ENCODE results near the gene ICE2.

The ICE2 gene

DNA sequence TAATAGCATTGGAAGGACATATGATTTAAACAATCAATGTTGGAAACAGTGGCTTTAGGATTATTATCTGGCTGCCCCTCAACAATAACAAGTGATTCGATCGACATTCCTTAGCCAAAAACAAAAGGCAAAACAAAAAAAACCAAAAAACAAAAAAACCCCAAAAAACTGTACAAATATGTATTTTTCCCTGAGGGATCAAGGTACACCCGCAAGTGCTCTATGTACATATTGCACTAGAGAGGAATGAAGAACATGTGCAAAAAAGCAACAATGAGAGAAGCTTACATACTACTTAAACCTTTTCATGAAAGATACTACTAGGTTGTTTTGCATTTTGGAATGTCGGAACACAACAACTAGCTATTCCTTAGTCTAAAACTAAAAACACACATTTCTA is 14.2 kb upstream of the ICE2 start:
- no peak for DNase-seq (ENCODE audit: low read depth)

DNA sequence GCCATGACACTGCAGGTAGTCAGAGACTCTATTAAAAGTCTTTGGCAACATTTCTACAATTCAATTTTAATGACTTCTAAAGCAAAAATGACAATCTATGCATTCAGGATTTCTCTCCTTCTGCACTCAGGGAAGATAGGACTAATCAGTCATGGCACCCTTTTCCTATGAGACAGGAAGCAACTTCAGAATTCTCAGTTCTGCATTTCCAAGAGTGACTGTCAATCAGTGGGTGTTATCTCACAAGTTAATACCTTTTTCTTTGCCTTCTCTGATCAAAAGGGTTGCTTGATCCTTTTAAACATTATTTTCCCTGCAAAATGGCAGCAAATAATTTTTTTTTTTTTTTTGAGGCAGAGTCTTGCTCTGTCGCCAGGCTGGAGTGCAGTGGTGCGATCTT is 7.8 kb upstream of the ICE2 start:
- no peak for DNase-seq (ENCODE audit: low read depth)

DNA sequence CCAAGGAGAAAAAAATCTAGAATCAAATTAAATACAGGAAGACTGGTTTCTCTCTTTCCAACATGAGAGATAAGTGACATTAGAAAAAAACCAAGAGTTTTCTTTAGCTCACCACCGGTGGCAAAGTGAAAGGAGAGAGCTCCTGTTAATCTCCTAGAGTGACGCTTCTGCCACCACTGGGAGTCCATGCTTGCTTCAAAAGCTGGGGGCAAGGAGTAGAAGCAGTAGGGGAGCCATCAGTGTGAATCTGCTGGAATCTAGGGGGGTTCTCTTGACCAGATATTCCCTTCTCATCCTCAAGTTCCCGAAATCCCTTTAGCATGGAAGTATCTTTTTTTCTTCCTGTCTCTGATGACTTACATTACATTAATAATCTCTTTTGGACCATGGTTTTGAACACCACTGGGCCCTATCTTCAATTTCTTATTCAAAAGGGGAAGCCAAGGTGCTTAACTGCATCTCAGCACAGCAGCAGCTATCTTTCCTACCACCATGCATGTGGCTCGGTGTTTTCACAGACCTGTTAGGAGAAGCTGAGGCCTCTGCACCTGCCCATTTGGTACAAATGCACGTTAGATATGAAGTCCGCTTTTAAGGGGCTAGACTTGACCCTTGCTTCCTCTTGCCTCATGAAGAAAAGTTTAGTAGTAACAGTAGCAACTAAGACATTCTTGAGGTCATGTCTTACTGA is 6.6 kb upstream of the ICE2 start:
- DNase-seq (ENCODE audit: low read depth), result no peak

DNA sequence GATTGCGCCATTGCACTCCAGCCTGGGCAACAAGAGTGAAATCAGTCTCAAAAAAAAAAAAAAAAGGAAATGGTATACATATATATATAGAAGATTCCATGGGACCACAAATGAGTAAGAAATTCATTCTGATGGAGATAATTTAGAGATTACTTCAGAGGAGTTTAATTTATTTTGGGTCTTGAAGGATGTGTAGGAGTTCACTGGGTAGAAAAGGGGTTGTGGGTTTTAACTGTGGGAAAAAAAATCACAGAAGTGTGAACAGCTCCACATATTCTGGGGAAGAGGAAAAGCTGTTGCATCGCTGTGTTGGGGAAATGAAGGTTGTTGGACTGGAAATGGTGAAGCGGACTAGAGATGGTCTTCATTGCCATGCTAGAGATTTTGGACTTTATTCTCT is 4.1 kb upstream of the ICE2 start:
- DNase-seq (ENCODE audit: low read depth), result no peak

DNA sequence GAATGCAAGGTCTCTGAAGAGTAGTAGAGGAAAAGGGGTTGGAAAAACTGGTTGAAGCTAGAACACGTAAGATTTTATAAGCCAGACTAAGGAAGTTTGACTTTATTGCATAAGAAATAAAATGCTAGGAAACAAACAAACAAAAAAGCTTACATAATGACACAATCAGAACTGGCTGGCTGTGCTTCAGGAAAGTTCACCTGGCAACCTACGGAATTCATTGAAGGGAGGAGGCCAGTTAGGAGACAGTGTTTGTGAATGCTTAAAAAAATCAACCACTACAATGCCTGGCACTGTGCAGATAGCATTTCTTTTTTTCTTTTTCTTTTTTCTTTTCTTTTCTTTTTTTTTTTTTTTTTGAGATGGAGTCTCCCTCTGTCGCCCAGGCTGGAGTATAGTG is 1.9 kb upstream of the ICE2 start:
- DNase-seq (ENCODE audit: low read depth), result no peak

DNA sequence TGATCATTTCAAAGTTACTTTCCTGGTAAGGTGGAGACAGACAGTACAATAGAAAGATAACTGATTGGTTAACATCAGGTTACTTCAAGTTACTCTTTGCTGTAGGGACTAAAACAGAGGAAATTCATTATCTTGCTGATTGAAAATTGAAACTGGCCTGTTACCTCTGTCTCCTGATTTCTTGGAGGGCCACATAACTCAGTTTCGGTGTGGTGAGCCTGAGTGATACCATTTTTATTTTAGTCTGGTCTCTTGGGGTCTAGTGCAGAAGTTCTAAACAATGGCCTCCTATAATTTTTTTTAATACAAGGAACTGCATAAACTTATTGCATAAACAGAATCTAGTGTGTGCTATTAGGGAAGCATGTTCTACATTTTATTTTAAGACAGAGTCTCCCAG is 1.2 kb upstream of the ICE2 start:
- DNase-seq (ENCODE audit: low read depth), result no peak

DNA sequence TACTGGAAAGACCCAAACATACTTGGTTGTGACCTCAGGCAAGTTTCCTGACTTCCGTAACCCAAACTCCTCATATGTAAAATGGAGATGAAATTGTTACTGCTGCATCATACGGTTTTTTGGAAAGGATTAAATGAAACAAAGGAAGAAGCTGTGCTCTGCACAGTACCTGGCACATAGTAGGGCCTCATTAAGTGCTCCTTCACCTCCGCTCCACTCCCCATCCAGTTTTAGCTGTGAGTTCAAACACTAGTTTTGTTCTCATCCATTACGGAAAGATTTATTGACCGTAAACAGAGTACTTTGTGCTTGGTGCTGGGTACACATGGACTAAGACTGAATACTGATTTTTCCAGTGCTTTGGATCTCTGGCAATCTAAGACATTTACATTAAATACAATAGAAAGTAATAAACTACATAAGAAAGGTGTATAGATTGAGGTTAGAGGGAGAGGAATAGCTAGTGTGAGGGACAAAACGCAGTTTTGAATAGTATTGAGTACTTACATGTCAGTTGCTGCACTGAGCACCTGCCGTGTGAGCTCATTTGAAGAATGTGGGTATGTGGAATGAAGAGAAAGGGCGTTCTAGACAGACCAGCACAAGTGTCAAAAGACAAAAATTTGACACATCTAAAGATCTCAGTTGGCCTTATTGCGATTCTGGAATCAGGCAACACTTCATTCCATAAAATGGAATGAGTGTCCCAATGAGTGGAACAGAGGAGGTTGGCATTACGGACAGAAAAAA is 594 bp upstream of the ICE2 start:
- DNase-seq (ENCODE audit: low read depth), result no peak

DNA sequence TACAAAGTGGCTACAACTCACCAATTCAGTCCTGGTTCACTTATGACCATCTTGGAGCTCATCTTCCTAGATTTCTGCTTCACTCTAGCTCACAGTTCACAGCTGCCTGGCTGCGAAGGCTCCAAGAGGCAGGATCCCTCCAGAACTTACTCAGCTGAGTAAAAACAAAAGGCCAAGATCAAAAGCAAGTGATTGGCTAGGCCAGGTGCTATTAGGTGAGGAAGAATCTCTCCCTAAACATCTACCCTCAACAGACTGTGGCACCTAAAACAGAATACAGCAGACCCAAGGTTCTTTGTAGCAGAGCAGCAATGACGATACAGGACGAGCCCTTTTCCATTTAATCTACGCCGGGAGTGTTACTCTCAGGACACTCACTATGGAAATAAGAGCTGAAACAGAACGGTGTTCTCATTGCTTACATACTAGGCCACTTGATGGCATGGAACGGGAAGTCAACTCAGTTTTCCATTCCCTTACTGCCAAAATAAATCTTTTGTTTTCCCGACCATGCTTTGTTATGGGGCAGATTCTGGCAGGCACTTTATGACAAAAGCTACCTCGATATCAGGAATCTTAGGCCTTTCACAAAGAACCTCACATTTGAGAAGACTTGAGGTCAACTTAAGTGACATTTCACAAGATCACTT is 901 bp downstream of the ICE2 start:
- DNase-seq (ENCODE audit: low read depth), result peak; percentile 40

DNA sequence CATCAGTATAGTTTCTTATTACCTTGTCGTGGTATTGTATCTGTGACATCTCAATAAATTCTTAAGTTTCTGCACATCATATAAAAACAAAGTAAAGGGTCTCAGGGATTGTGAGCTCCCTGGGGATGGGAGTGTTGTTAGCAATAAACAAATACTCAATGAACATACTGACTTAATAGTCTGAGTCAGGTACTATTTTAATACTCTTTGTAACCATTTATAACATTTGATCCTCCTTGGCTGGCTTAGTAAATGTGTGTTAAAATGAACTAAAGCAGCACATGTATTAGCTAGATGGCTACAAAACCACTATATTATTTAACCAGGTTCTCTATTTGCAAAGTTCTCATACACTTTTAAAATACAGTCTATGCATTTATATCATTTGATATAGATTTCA is 1.8 kb downstream of the ICE2 start:
- no peak for DNase-seq (ENCODE audit: low read depth)

DNA sequence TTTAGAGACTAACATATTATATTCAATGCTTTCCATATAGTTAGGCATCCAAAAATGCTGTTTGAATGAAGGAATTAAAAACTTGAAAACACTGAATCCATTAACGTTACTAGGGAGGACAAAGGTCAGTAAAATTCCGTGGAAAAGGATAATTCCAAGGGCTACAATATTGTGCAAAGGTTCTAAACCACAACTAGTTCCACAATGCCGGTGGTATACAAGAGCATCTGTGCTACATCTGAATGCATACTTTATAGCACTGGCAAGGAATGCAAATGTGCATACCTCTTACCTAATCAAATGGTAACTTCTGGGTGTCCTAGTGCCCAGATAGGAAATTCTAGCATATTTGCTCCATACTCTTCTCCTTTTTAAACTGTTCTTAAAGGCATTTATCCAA is 2.2 kb downstream of the ICE2 start:
- DNase-seq (ENCODE audit: low read depth), result peak; percentile 43

DNA sequence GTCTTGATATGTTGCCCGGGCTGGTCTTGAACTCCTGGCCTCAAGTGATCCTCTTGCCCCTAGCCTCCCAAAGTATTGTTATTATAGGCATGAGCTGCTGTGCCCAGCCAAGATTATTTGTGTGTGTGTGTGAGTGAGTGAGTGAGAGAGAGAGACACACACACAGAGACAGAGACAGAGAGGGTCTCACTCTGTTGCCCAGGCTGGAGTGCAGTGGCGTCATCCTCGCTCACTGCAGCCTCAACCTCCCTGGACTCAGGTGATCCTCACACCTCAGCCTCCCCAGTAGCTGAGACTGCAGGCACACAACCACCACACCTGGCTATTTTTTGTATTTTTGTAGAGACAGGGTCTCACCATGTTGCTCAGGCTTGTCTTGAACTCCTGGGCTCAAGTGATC is 5.8 kb downstream of the ICE2 start:
- no peak for DNase-seq (ENCODE audit: low read depth)

DNA sequence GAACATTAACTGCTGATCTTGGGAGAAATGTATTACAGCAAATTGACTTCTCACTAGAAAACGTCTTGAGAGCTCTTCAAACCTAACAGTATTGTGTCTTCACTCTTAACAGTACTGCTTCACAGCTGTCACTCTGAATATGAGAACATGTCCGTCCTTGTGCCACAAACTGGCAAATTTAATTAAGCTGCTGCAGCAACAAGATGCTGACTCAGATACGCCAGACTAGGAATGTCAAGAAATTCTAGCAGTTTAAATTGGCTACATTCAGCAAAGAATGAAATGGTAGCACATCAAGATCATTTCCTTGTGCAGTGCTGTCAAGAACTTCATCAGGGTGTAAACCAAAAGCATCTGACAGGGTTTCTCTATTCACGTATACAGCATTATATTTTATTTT is 7.6 kb downstream of the ICE2 start:
- peak; percentile 36 for DNase-seq (ENCODE audit: low read depth)

DNA sequence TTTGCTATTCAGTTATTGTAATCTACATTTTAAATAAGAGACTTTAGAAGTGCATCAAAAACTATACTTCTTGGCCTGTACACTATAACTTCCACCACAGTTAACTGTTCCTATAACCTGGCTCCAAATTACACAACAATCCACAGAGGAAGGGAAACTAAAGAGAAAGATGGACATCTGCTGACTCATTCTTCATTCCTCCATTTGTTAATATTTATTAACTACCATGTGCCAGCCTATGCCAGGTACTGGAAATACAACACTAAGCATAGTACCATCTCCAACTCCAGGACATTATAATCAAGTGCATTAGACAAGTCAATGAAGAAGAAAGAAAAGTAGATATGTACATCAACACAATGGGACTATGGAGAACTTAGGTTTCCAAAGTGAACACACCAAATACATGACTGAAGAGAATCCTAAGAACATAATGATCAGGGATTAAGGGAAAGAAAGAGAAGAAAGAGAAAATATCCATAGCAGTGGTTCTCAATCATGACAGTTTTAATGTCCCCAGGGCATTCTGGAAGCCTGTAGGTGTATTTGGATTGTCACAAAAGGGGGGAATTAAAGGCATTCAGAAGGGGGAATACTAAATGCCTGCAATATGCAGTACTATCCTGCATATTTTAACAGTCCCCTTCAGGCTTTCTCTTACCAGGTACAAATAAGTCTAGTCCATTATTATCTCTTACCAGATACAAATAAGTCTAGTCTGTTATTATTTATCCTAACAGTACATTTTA is 8.9 kb downstream of the ICE2 start:
- DNase-seq (ENCODE audit: low read depth), result peak; percentile 64

DNA sequence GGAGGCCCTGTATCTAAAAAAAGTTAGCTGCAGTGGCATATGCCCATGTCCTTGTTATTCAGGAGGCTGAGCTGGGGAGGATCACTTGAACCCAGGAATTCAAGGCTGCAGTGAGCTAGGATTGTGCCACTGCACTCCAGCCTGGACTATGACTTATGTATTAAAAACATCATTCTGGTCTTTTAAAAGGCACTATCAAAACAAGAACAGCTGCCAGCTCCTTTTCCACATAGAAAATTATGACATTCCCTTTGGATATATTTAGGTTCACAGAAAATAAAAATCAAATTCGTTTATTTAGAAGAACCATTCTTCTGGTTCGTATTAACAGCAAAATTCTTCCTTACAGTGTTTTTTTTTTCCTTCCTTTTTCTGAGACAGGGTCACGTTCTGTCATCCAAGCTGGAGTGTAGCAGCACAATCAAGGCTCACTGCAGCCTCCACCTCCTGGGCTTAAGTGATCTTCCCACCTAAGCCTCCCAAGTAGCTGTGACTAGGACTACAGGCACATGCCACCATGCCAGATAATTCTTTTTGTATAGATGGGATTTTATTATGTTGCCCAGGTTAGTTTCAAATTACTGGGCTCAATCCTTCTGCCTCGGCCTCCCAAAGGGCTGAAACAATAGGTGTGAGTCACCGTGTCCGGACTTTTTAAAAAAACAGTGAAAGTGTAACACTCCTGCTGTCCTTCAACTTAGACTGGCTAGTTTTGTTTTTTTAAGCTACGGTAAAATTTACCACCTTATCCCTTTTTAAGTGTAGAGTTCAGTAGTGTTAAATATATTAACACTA is 13.9 kb downstream of the ICE2 start:
- DNase-seq (ENCODE audit: low read depth), result peak; percentile 48

DNA sequence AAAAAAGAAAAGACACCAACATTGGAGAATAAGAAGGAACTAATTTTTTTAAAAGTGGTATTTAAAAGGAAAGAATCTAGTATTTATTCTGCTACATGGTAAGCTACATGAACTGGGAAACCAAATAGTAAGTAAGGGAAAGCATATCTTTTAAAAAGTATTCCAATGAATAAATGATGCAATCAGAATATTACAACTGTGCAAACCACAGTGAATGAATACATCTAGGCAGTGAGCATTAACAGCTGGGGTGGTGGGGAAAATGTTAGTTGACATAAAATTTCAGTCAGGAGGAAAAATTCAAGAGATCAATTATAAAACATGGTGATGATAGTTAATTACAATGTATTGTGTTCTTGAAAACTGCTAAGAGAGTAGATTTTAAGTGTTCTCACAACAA is 16.9 kb downstream of the ICE2 start:
- DNase-seq (ENCODE audit: low read depth), result peak; percentile 24

DNA sequence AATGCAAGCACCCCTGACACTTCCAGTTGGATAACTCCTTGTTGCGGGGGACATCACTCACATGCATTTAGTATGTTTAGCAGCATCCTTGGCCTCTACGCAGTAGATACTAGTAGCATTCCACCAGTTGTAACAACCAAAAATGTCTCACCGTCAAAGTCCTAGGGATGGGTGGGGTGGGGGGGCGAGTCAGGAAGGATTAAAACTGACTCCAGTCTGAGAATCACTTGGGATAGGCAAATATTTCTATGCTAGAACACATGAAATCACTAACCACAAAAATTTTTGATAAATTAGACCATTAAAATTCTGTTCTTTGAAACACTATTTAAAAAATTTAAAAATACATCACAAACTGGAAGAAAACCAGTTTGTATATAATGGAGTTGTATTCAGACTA is 18.0 kb downstream of the ICE2 start:
- DNase-seq (ENCODE audit: low read depth), result peak; percentile 48

DNA sequence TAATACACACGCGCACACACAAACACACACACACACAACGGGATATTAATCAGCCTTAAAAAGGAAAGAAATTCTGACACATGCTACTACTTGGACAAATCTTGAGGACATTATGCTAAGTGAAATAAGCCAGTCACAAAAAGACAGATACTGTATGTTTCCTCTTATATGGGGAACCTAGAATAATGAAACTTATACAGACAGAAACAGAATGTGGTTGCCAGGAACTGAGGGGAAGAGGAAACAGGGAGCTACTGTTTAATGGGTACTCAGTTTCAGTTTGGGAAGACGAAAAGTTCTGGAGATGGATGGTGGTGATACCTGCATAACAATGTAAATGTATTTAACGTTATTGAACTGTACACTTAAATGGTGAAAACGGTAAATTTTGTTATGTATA is 20.2 kb downstream of the ICE2 start:
- DNase-seq (ENCODE audit: low read depth), result no peak

DNA sequence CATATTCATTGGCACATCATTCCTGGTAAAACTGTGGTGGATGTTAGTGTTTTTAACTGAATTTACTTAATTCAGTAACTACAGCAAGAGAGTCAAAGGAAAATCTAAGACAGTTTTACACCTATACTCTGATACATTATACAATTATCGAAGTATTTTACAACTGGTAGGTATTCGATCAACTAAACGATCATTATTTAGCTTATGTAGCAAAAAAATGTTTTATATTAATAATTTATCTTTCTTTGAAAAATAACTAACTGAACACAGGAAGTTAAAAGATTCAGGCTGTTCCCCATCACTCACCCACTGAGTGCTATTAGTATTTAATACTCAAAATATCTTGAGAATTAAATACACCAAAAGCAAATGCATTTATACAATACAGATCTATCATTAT is 21.0 kb downstream of the ICE2 start:
- no peak for DNase-seq (ENCODE audit: low read depth)

DNA sequence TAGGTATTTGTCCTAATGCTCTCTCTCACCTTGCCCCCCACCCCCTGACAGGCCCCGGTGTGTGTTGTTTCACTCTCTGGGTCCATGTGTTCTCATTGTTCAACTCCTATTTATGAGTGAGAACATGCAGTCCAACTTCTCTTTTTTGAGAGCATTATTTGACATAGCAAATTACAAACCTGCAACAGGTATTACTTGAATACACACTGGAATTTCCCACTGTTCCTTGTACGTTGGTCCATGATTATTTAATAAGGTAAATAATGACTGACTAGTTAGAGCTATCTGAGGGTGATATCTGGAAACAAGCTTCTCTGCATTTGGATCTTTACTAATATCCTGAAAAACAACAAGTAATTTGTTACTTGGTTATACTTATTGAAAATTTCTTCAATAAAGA is 24.1 kb downstream of the ICE2 start:
- no peak for DNase-seq (ENCODE audit: low read depth)

DNA sequence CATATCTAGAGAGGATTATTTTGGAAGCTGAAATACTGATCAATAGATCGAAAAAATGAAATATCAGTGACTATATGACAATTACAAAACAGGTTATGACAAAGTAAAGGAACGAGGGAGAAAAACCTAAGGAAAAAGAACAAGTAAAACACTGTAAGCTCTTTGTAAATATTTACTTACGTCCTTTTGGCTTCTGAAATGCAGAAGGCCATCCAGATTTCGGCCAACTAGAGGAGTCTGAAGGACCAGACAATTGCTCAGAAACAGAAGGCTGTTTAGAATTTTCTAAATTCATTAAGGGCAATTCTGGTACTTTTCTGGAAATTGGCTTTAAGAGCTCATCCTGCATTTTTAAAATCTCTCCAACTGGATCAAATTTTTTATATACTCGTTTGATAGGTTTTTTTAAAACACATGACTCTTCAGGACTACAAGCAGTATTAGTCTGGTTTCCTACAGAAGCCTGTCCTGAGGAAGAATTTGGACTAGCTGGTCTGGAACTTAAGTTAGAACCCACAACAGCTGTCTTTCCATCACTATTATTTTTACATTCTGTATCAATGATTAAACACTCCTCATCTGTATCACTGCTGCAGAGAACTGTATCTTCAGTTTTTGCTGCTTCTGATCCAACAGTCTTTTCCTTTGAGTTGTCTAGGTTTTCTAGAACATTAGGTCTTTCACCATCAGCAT is 30.1 kb downstream of the ICE2 start:
- DNase-seq (ENCODE audit: low read depth), result no peak

DNA sequence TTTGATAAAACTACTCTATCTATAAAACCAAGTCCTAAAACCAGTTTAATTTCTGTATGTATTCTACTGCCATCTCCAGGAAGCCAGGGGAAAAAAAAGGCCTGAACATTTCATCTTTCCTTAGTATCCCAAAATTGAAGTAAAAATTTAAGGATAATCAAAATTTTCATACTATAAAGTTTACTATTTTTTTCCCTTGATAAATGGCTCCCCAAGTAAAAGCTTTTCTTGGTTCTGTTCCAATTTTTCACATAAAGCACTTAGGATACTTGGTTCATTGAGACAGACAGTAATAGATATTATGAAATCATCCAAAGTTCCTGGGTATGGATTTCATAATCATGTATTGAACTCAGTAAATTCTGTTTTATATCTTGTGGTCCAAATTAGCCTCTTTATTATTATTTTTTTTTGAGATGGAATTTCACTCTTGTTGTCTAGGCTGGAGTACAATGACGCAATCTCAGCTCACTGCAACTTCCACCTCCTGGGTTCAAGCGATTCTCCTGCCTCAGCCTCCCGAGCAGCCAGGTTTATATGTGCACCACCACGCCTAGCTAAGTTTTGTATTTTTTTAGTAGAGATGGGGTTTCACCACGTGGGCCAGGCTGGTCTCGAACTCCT is 34.5 kb downstream of the ICE2 start:
- DNase-seq (ENCODE audit: low read depth), result peak; percentile 49
